Neural cell (in vitro differentiated cells): ENCODE measurements around the gene MED20. TPM values are rescaled to one million over a fixed set of nuclear protein-coding genes. Genes with fewer than 3 reads are reported as not detected.

ENCODE experiments used
- H2AFZ ChIP-seq: fragments of 200-600, 300-800 bp; sonication (generic), shearing (Covaris generic); 2 replicates; pipeline ENCODE4 v1.6.0; 2014; ENCODE audit warnings: low read depth, mild to moderate bottlenecking, antibody characterized with exemption, low read length, moderate library complexity
- H3F3A ChIP-seq: fragments of 200-600 bp; shearing (Covaris generic); 2 replicates; pipeline ENCODE4 v1.6.1; 2016; ENCODE audit warnings: mild to moderate bottlenecking, moderate library complexity, mixed read lengths, antibody characterized with exemption, low read length; ENCODE audit not compliant: insufficient read depth, poor library complexity, severe bottlenecking
- H3K27ac ChIP-seq: fragments of 200-600, 300-800 bp; sonication (generic), shearing (Covaris generic); 2 replicates; pipeline ENCODE4 v1.5.1; 2014; ENCODE audit warnings: mild to moderate bottlenecking, low read length, moderate library complexity
- H3K27me3 ChIP-seq: fragments of 300-800, 200-600 bp; sonication (generic), shearing (Covaris generic); 2 replicates; pipeline ENCODE4 v1.6.0; 2014; ENCODE audit warnings: mild to moderate bottlenecking, low read depth, low read length, moderate library complexity; ENCODE audit not compliant: insufficient read depth
- H3K36me3 ChIP-seq: fragments of 300-800, 200-600 bp; sonication (generic), shearing (Covaris generic); 2 replicates; pipeline ENCODE4 v1.5.1; 2014; ENCODE audit warnings: mild to moderate bottlenecking, antibody characterized with exemption, low read length, moderate library complexity; ENCODE audit not compliant: insufficient read depth
- H3K4me2 ChIP-seq: fragments of 300-800, 200-600 bp; sonication (generic), shearing (Covaris generic); 2 replicates; pipeline ENCODE4 v1.6.0; 2014; ENCODE audit warnings: mild to moderate bottlenecking, low read length
- H3K4me3 ChIP-seq: fragments of 300-800, 200-600 bp; sonication (generic), shearing (Covaris generic); 2 replicates; pipeline ENCODE4 v1.5.1; 2014; ENCODE audit warnings: mild to moderate bottlenecking, low read length, moderate library complexity
- H3K79me2 ChIP-seq: fragments of 200-600 bp; shearing (Covaris generic); replicated peaks from 2 replicates; pipeline ENCODE4 v1.6.0; 2014; ENCODE audit warnings: mild to moderate bottlenecking, low read length, moderate library complexity; ENCODE audit not compliant: insufficient read depth
- H3K9ac ChIP-seq: fragments of 300-800, 200-600 bp; sonication (generic), shearing (Covaris generic); 2 replicates; pipeline ENCODE4 v1.6.1; 2016; ENCODE audit warnings: mild to moderate bottlenecking, low read length, mixed read lengths
- H3K9me2 ChIP-seq: fragments of 200-600 bp; shearing (Covaris generic); 2 replicates; pipeline ENCODE4 v1.6.1; 2016; ENCODE audit warnings: mild to moderate bottlenecking, low read length, mixed read lengths; ENCODE audit not compliant: insufficient read depth
- H3K9me3 ChIP-seq: fragments of 200-600, 300-800 bp; sonication (generic), shearing (Covaris generic); 2 replicates; pipeline ENCODE4 v1.6.1; 2016; ENCODE audit warnings: mild to moderate bottlenecking, mixed run types, low read length, moderate library complexity, mixed read lengths
- H4K20me1 ChIP-seq: fragments of 200-600 bp; shearing (Covaris generic); 2 replicates; pipeline ENCODE4 v1.6.1; 2016; ENCODE audit warnings: mild to moderate bottlenecking, mixed run types; ENCODE audit not compliant: insufficient read depth
- CTCF ChIP-seq: fragments of 450-650 bp; IDR thresholded peaks from 2 replicates; pipeline ENCODE4 v1.5.1; 2014; ENCODE audit warnings: antibody characterized with exemption, mild to moderate bottlenecking, moderate library complexity; ENCODE audit not compliant: poor library complexity, severe bottlenecking
- EP300 ChIP-seq: fragments of 450-650 bp; conservative IDR thresholded peaks from 2 replicates; pipeline ENCODE4 v1.6.1; 2014; ENCODE audit warnings: antibody characterized with exemption, mild to moderate bottlenecking, moderate library complexity; ENCODE audit not compliant: poor library complexity, severe bottlenecking
- EZH2 ChIP-seq: fragments of 200-600, 300-800 bp; shearing (Covaris generic), sonication (generic); IDR thresholded peaks from 2 replicates; pipeline ENCODE4 v1.6.1; 2014; ENCODE audit warnings: antibody characterized with exemption, low read length, borderline replicate concordance, mild to moderate bottlenecking; ENCODE audit not compliant: insufficient read depth, poor library complexity, severe bottlenecking
- MXI1 ChIP-seq: fragments of 450-650 bp; conservative IDR thresholded peaks from 2 replicates; pipeline ENCODE4 v1.6.1; 2014; ENCODE audit warnings: antibody characterized with exemption, mild to moderate bottlenecking; ENCODE audit not compliant: poor library complexity, severe bottlenecking
- POLR2AphosphoS5 ChIP-seq: IDR thresholded peaks from 2 replicates; pipeline ENCODE4 v1.6.1; 2012
- RAD21 ChIP-seq: fragments of 450-650 bp; conservative IDR thresholded peaks from 2 replicates; pipeline ENCODE4 v1.6.1; 2014; ENCODE audit warnings: antibody characterized with exemption, mild to moderate bottlenecking, moderate library complexity
- SMC3 ChIP-seq: fragments of 450-650 bp; conservative IDR thresholded peaks from 2 replicates; pipeline ENCODE4 v1.6.1; 2014; ENCODE audit warnings: antibody characterized with exemption, mild to moderate bottlenecking, moderate library complexity; ENCODE audit not compliant: poor library complexity
- TAF1 ChIP-seq: IDR thresholded peaks from 2 replicates; pipeline ENCODE4 v1.6.1; 2012; ENCODE audit warnings: low read depth
- polyA plus RNA-seq: library from polyadenylated mRNA; depleted of rRNA; stranded (reverse); fragments of >200 nt; gene quantifications from 2 replicates; pipeline ENCODE4 v1.2.3, GENCODE V29; 2014
- TF ChIP-seq, protein P1 (sequence below): IDR thresholded peaks from 2 replicates; pipeline ENCODE4 v1.6.1; 2012; ENCODE audit warnings: borderline replicate concordance

MED20 gene
- polyA plus RNA-seq, 1 donor from 2014 or later: 21.2 TPM

DNA sequence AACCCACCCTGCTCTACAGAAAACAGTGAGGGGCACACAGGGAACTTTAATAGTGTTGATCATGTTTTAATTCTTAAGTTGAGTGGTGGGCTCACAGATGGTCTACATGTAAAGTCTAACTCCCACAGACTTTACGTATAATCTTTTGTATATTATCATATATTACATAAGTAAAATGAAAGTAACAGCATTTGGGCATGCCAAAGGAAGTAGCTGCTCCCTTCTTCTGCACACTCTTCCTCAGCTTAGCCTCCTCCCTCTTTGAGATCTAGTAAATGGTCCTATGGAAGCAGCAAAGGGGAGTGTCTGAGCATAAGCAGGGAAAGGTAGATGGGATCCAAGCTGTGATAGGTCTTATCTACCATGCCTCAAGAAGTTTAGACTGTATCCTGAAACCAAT, 11.2 kb downstream of the MED20 start:
- H3K9ac ChIP-seq: no peak overlapping the region
- H3F3A ChIP-seq: no peaks in the 10 kb centered on the region
- H3K36me3 ChIP-seq: peaks cover 3% of the 10 kb centered on the region
- no peak overlapping the region for H3K4me2 ChIP-seq
- H3K27ac ChIP-seq: no peak overlapping the region
- peaks cover 3% of the 10 kb centered on the region for H3K79me2 ChIP-seq
- no peaks in the 10 kb centered on the region for H4K20me1 ChIP-seq
- no peak overlapping the region for H2AFZ ChIP-seq
- H3K4me3 ChIP-seq: no peak overlapping the region
- H3K9me3 ChIP-seq: no peaks in the 10 kb centered on the region
- TF ChIP-seq, protein P1, sequence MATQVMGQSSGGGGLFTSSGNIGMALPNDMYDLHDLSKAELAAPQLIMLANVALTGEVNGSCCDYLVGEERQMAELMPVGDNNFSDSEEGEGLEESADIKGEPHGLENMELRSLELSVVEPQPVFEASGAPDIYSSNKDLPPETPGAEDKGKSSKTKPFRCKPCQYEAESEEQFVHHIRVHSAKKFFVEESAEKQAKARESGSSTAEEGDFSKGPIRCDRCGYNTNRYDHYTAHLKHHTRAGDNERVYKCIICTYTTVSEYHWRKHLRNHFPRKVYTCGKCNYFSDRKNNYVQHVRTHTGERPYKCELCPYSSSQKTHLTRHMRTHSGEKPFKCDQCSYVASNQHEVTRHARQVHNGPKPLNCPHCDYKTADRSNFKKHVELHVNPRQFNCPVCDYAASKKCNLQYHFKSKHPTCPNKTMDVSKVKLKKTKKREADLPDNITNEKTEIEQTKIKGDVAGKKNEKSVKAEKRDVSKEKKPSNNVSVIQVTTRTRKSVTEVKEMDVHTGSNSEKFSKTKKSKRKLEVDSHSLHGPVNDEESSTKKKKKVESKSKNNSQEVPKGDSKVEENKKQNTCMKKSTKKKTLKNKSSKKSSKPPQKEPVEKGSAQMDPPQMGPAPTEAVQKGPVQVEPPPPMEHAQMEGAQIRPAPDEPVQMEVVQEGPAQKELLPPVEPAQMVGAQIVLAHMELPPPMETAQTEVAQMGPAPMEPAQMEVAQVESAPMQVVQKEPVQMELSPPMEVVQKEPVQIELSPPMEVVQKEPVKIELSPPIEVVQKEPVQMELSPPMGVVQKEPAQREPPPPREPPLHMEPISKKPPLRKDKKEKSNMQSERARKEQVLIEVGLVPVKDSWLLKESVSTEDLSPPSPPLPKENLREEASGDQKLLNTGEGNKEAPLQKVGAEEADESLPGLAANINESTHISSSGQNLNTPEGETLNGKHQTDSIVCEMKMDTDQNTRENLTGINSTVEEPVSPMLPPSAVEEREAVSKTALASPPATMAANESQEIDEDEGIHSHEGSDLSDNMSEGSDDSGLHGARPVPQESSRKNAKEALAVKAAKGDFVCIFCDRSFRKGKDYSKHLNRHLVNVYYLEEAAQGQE: no peak
- no peak for TF ChIP-seq CTCF
- H3K27me3 ChIP-seq: no peaks in the 10 kb centered on the region
- H3K9me2 ChIP-seq: no peaks in the 10 kb centered on the region

- Histone ChIP-seq H3K4me3 (no peak overlapping the region), H4K20me1 (no peaks in the 10 kb centered on the region), H3K9ac (no peak overlapping the region), H3K27ac (no peak overlapping the region), H3F3A (no peaks in the 10 kb centered on the region), H2AFZ (no peak overlapping the region), H3K9me2 (no peaks in the 10 kb centered on the region), H3K4me2 (no peak overlapping the region), H3K9me3 (no peaks in the 10 kb centered on the region), H3K27me3 (no peaks in the 10 kb centered on the region), H3K79me2 (no peaks in the 10 kb centered on the region), H3K36me3 (peaks cover 3% of the 10 kb centered on the region)
- no peak for TF ChIP-seq EP300
- TF ChIP-seq, protein P1: no peak
- no peak for TF ChIP-seq RAD21
- no peak for TF ChIP-seq SMC3
- TF ChIP-seq TAF1: no peak
- no peak for TF ChIP-seq POLR2AphosphoS5
- TF ChIP-seq CTCF: no peak
- no peak for TF ChIP-seq EZH2
- no peak for TF ChIP-seq MXI1
These were observed 18.9 kb downstream of the MED20 start for GRCh38 chr6:41901882-41902519.
